Fibroblast of mammary gland (primary cell): ENCODE measurements around the gene ST7L.
"Not testable (repeated sequence)": the region's sequence is repeated elsewhere in the genome, so short reads cannot be mapped to it uniquely, and the experiment has no call there.

Experiments
- DNase-seq: peaks from one replicate; pipeline ENCODE4 v3.0.0-alpha.2; 2010; ENCODE audit warnings: low read depth
- H3K4me3 ChIP-seq: 2 replicates; pipeline ENCODE4 v1.5.1; 2011; ENCODE audit warnings: low read depth, mild to moderate bottlenecking, low read length, moderate library complexity; ENCODE audit not compliant: control insufficient read depth
- TF ChIP-seq, protein P1 (sequence below): conservative IDR thresholded peaks from 2 replicates; pipeline ENCODE4 v1.5.1; 2011; ENCODE audit warnings: low read depth, low read length, inconsistent platforms; ENCODE audit not compliant: control insufficient read depth, insufficient read depth

Gene ST7L

DNA sequence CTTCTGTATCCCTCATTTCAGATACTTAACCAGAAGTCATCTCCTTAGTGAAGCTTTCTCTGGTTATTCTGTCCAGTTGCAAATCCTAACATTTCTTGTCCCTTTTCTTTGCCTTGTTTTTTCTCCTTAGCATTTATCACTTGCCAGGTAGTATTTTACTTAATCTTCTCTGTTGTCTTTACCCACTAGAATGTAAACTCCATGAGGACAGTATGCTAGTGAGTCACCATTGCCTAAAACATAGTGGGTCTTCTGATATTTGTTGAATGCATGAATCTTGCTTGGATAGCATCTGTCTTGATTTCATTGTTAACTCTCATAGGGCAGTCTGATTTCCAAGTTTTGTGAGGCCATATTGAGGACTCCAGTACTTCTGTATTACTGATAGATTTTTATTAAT lies 10.3 kb upstream of the ST7L start:
- no peak overlapping the region for H3K4me3 ChIP-seq
- TF ChIP-seq, protein P1, sequence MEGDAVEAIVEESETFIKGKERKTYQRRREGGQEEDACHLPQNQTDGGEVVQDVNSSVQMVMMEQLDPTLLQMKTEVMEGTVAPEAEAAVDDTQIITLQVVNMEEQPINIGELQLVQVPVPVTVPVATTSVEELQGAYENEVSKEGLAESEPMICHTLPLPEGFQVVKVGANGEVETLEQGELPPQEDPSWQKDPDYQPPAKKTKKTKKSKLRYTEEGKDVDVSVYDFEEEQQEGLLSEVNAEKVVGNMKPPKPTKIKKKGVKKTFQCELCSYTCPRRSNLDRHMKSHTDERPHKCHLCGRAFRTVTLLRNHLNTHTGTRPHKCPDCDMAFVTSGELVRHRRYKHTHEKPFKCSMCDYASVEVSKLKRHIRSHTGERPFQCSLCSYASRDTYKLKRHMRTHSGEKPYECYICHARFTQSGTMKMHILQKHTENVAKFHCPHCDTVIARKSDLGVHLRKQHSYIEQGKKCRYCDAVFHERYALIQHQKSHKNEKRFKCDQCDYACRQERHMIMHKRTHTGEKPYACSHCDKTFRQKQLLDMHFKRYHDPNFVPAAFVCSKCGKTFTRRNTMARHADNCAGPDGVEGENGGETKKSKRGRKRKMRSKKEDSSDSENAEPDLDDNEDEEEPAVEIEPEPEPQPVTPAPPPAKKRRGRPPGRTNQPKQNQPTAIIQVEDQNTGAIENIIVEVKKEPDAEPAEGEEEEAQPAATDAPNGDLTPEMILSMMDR = no peak
- no peak for DNase-seq

DNA sequence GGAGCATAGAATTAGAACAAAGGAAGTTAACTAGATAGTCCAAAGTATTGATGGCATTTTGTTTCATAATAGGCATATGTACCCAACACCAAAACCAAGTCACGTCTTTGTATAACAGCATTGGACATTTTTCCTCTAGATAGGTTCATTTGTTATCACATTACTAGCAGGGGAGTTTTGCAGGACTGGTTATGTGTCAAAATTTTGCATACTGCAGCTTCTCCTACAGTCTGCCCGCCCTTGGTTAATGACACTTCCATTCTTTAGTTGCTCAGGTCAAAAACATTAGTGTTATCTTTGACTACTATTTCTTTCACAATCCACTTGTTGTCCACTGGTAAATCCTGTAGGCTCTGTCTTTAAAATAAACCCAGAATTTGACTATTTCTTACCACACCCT lies 9.6 kb upstream of the ST7L start:
- no peak for DNase-seq
- no peak overlapping the region for H3K4me3 ChIP-seq
- TF ChIP-seq, protein P1 = no peak

DNA sequence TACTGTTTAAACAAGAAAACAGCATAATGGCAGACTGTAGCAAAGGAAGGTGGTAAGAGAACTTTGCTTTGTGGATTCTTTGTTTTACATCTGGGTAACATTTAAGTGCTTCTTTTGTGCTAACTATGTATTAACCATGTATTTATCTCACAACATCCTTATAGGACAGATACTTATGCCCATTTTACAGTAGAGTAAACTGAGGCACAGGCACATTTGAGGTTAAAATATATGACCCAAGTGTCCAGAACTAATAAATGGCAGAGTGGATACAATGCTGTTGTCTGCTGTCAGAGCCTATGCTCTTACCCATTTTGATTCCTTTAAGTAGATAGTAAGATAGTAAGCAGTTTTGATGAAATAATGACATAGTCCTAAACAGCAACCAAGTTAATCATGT lies 7.9 kb upstream of the ST7L start:
- no peak for DNase-seq
- TF ChIP-seq, protein P1 = no peak
- no peak overlapping the region for H3K4me3 ChIP-seq

DNA sequence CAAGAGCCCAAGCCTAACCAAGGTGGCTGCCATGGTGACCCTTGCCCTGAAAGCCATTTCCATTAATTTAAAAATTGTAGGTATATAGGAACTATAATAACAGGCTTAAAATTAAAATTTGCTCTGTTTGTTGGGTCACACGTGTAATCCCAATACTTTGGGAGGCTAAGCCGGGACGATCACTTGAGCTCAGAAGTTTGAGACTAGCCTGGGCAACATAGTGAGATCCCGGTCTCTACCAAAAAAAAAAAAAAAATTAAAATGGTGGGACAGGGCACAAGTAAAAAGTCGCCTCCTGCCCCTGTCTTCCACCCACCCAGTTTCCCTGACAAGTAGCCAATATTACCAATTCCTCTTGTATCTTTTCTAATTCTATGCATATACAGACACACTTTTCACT lies 7.3 kb upstream of the ST7L start:
- no peak overlapping the region for H3K4me3 ChIP-seq
- TF ChIP-seq, protein P1 = no peak
- no peak for DNase-seq

DNA sequence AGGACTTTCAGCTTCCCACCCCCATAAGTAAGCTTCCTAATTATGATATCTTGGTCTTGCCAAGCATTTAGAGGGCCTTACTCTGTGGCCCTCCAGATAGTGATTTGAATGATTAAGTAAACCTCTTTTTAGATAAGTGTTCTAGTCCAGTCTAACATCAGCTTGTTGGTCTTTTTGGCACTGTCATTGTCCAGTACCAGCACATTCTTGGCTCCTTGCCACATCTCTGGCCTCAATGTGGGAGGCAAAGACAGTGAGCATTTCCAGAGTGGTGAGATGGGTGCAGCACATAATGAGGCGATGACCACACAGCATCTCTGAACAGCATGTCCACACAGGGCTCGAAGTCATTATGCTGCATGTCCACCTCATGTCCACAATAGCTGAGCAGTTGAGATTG lies 6.8 kb upstream of the ST7L start:
- TF ChIP-seq, protein P1 = no peak
- H3K4me3 ChIP-seq = no peak overlapping the region
- DNase-seq = peak; percentile 51

DNA sequence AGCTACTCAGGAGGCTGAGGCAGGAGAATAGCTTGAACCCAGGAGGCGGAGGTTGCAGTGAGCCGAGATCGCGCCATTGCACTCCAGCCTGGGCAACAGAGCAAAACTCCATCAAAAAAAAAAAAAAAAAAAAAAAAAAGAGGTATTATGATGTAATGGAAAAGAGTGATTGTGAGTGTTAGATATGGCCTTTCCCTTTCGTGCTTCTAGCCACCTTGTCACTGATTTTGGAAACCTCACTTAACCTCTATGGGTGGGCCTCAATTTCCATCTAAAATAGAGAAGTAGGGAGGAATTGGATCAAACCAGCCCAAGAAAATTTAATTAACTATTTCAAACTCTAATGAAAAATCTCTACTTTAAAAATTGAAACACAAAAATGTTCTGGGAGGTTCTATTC lies 5.6 kb upstream of the ST7L start:
- H3K4me3 ChIP-seq, DNase-seq: not testable (repeated sequence)

DNA sequence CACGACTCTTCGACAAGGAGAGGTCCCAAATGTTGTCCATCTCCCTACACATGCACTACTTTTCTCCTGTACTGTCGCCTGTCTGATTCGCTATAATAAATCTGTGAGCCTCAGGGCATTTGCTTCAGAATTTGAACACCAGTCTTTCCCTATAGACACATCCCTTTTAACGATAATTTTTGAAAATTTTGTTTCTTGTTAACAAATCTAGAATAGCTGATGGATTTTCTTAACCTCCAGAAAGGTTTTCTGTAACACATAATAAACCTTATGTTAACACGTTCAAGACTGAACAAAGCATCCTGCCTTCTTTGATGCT lies 1.4 kb upstream of the ST7L start:
- no peak for DNase-seq
- peak overlapping the region; percentile 100 for H3K4me3 ChIP-seq
- TF ChIP-seq, protein P1 = no peak
